ENCODE data around the gene EEF1AKMT1. TPM values are rescaled to one million over a fixed set of nuclear protein-coding genes. Genes with fewer than 3 reads are reported as not detected.

Gene EEF1AKMT1
- total and polyA plus RNA-seq, 5 experiments from 2014 or later = 8.7 to 23.7 (median 15.8) TPM

DNA sequence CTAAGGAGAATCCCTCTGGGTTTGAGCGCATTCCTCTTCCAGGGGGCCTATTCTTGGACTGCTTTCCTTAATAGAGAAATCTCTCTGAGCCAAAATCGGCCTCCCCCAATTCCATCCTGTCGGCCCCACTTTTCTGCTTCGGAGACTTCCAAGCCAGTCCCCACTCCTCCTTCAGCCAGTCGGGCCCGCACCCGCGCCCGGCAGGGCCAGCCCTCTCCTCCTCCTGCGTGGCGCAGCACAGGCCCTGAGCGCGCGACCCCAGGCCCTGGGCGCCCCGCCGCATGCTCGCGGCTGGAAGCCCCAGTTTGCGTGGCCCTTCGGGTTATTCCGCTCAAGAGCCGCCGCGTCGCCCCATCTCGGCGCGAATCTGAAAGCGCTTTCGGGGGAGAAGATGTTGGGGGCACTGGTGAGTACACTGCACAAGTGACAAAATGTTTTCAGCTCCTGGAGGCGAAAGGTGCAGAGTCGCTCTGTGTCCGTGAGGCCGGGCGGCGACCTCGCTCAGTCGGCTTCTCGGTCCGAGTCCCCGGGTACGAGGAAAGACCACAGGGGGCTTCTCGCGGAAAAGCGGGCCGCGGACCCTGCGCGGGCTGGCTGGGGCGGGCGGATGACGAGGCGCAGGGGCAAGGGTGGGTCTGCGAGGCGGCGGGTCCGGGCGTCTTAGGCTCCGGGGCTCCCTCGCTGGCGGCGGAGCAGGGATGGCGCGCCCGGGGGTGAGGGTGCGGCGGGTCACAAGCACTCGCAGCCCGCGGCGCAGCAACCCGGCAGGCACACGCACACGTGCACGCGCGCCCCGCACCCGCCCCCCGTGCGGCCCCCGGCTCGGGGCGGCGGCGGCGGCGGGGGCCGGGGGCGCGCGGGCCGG lies 70.6 kb downstream of the EEF1AKMT1 start, which contains the start of gene IL17D:
Gene IL17D, plus strand, starts transcription at position 785 of the 865 bp plus-strand sequence. CDS start 303 bp downstream, outside the sequence.
- DNase-seq (peak in 9 of 10 donors; percentile 18 to 67 (median 43)), ATAC-seq (peak; percentile 32 to 43)
- Mint-ChIP-seq H3K4me3 (peak within 1 kb of the TSS; percentile 87 to 97 (median 92)), H3K9me3 (no peaks in the 10 kb centered on the region), H3K36me3 (no peaks in the 10 kb centered on the region), H3K4me1 (peaks cover 9 to 17% (median 11%) of the 10 kb centered on the region in 4 donors), H3K27me3 (peaks cover 8 to 22% (median 11%) of the 10 kb centered on the region in 5 donors), H3K27ac (peak within 1 kb of the TSS; percentile 62 to 96 (median 88))
- POLR2A ChIA-PET = interaction anchor here (1.0 to 1.5 kb wide), 3 partner anchors 70 to 227 kb away, joined by 3 to 8 read pairs (median 4); partner anchors contain the start of gene EEF1AKMT1

DNA sequence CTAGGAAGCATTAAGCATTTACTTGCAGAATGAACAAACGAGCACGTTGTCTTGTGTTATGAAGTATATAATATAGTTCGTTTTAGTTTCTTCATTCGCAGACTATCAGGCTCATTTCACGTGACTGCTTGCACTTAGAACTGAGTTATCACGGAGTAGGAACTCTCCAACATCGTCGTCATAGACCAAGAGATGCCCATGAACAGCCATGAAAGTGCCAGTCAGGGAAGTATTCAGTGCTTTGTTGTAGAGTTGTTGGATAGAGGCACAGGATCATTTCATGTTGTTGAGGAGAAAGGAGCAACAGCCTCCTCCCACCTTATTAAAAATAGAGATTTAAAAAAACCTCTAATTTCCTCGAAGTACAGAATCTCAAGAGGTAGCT lies 71.2 kb downstream of the EEF1AKMT1 start:
- POLR2A ChIA-PET = interaction anchor here (1.0 kb wide), 1 partner anchor 226 kb away, joined by 3 read pairs; no protein-coding TSS in a partner anchor
- H3K9me3 Mint-ChIP-seq = no peaks in the 10 kb centered on the region
- H3K27me3 Mint-ChIP-seq = peaks cover 9 to 24% (median 11%) of the 10 kb centered on the region in 5 donors
- ATAC-seq = no peak
- H3K36me3 Mint-ChIP-seq = no peaks in the 10 kb centered on the region
- peaks cover 9 to 17% (median 11%) of the 10 kb centered on the region in 4 donors for H3K4me1 Mint-ChIP-seq
- H3K27ac Mint-ChIP-seq = peak overlapping the region in 7 of 10 donors; percentile 62 to 92 (median 91)
- DNase-seq = peak in 1 of 10 donors; percentile 25
- peak overlapping the region; percentile 87 to 97 (median 92) for H3K4me3 Mint-ChIP-seq

DNA sequence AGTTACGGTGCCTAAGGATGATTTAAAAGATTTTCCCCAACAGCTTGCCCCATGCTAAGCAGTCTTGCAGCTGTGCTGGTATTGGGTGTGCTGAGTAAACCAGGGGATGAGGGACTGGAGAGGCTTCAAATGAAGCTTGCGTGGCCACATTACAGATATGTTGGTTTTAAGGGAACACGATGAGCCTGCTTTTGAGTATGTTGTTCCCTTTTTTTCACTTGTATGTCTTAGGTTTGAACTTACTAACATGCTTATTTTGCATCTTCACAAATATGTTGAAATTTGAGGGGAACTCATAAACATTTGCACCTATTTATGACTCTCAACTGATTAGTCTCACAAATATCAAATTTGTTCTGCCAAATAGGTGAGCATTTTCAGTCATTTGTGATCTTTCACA lies 72.3 kb downstream of the EEF1AKMT1 start:
- H3K9me3 Mint-ChIP-seq = no peaks in the 10 kb centered on the region
- peaks cover 9 to 17% (median 11%) of the 10 kb centered on the region in 4 donors for H3K4me1 Mint-ChIP-seq
- no peak overlapping the region for H3K4me3 Mint-ChIP-seq
- DNase-seq = no peak
- H3K27me3 Mint-ChIP-seq = peaks cover 9 to 25% (median 11%) of the 10 kb centered on the region in 5 donors
- no peak for ATAC-seq
- H3K36me3 Mint-ChIP-seq = no peaks in the 10 kb centered on the region
- H3K27ac Mint-ChIP-seq = peak overlapping the region in 1 of 10 donors; percentile 48
- POLR2A ChIA-PET = interaction anchor here (0.5 kb wide), 2 partner anchors 225 to 353 kb away, joined by 3 to 5 read pairs; no protein-coding TSS in a partner anchor

DNA sequence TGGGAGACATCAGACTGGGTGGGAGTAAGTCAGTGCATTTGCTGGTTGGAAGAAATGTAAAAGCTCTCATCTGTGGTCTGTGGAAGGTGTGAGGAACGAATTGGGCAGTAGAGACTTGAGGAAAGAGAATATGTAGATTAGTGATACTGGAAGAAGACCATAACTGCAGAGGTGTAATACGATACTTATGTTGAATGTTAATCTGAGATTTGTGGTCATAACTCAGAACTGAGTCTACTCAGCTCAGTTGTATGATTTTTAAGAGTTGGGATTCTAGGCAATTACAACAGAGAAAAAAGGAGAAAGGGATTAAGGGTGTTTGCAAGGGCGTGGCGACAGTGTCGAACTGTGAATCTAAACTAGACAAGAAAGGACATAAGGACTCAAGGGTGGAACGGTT lies 73.5 kb downstream of the EEF1AKMT1 start:
- Mint-ChIP-seq H3K27me3 (peaks cover 15 to 30% (median 16%) of the 10 kb centered on the region in 5 donors), H3K4me3 (peak overlapping the region in 3 of 10 donors; percentile 9 to 38 (median 31)), H3K9me3 (no peaks in the 10 kb centered on the region), H3K4me1 (peaks cover 9 to 17% (median 11%) of the 10 kb centered on the region in 4 donors), H3K27ac (no peak overlapping the region), H3K36me3 (no peaks in the 10 kb centered on the region)
- no peak for DNase-seq
- no peak for ATAC-seq
- POLR2A ChIA-PET = no interaction called here

DNA sequence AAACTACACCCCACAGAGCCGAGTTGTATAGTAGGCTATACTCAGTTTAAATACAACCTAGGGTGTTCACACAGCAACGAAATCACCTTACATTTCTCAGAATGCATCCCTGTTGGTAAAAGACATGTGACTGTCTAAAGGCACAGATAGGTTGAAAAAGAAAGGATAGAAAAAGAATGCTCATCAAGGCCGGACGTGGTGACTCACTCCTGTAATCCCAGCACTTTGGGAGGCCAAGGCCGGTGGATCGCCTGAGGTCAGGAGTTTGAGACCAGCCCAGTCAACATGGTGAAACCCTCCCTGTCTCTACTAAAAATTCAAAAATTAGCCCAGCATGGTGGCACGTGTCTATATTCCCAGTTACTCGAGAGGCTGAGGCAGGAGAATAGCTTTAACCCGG lies 74.0 kb downstream of the EEF1AKMT1 start:
- Mint-ChIP-seq H3K4me3 (no peak overlapping the region), H3K9me3 (no peaks in the 10 kb centered on the region), H3K4me1 (peaks cover 9 to 14% (median 9%) of the 10 kb centered on the region in 4 donors), H3K27ac (no peak overlapping the region), H3K27me3 (peaks cover 15 to 30% (median 16%) of the 10 kb centered on the region in 5 donors), H3K36me3 (no peaks in the 10 kb centered on the region)
- DNase-seq = no peak
- ATAC-seq = no peak
- POLR2A ChIA-PET = no interaction called here

DNA sequence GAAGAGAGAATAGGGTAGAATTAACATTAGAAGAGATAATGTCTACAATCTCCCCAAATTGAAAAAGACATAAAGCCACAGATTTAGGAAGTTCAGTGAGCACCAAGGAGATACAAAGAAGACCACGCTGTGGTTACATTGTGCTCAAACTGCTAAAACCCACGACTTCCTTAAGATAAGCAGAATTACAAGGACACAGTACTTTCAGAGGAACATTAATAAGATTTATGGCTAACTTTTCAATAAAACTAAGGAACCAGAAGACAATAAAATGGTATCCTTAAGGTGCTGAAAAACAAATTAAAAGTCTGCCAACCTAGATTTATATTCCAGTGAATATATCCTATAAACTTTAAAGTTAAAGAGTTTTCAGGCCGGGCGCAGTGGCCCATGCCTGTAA lies 77.7 kb downstream of the EEF1AKMT1 start:
- no peak overlapping the region for H3K27ac Mint-ChIP-seq
- DNase-seq = no peak

DNA sequence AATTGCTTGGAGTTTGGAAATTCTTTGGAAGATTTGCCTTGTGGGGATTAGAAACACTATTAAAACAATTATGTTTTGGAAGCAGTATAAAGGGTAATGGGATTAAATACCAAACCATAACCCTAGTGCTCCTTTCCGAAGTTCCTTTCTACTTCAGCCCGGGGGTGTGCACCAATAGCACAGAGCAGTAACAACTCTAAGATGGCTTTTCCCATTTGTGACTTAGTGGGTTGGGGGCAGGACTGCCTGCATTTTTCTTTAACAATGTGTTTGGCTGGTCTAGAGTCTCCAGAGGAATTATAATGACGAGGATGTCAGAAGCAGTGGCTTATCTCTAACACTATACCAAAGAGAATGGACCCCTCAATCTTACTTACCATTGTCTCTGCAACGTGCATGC lies 82.1 kb downstream of the EEF1AKMT1 start:
- Mint-ChIP-seq H3K9me3 (no peaks in the 10 kb centered on the region), H3K4me1 (no peaks in the 10 kb centered on the region), H3K36me3 (peaks cover 0 to 35% (median 28%) of the 10 kb centered on the region in 3 donors), H3K27me3 (peaks cover 4 to 10% (median 5%) of the 10 kb centered on the region in 5 donors), H3K27ac (no peak overlapping the region), H3K4me3 (no peak overlapping the region)
- ATAC-seq (no peak), DNase-seq (no peak)
- POLR2A ChIA-PET = no interaction called here

More for the DNA sequence above, 77.7 kb downstream of the EEF1AKMT1 start:
- H3K4me3 Mint-ChIP-seq = no peak overlapping the region
- no peak for ATAC-seq
- H3K27me3 Mint-ChIP-seq = peaks cover 15 to 27% (median 16%) of the 10 kb centered on the region in 5 donors
- peaks cover 0 to 2% (median under 1%) of the 10 kb centered on the region in 4 donors for H3K4me1 Mint-ChIP-seq
- H3K9me3 Mint-ChIP-seq = no peaks in the 10 kb centered on the region
- POLR2A ChIA-PET = no interaction called here
- no peaks in the 10 kb centered on the region for H3K36me3 Mint-ChIP-seq

DNA sequence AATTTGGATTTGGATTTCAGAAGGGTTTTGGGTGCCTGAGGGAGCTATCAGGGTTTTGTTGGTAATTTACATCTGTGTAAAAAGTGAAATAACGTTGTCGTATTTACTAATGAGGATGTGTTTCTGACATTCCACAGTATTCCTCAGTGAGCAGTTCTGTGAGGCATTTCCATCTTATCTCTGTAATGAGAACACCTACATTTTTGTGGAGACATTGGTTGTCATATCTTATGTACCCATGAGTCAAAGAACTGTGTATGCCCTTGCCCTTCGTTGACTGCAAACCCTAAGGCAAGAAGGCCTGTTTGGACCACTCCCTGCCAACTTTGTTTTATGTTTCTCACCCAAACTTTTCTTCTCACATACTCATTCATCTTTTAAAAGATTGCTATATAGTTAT lies 84.5 kb downstream of the EEF1AKMT1 start:
- Mint-ChIP-seq H3K27me3 (no peaks in the 10 kb centered on the region), H3K9me3 (no peaks in the 10 kb centered on the region), H3K27ac (no peak overlapping the region), H3K36me3 (peaks cover 0 to 46% (median 28%) of the 10 kb centered on the region in 3 donors), H3K4me3 (no peak overlapping the region), H3K4me1 (no peaks in the 10 kb centered on the region)
- POLR2A ChIA-PET = no interaction called here
- ATAC-seq (no peak), DNase-seq (no peak)

DNA sequence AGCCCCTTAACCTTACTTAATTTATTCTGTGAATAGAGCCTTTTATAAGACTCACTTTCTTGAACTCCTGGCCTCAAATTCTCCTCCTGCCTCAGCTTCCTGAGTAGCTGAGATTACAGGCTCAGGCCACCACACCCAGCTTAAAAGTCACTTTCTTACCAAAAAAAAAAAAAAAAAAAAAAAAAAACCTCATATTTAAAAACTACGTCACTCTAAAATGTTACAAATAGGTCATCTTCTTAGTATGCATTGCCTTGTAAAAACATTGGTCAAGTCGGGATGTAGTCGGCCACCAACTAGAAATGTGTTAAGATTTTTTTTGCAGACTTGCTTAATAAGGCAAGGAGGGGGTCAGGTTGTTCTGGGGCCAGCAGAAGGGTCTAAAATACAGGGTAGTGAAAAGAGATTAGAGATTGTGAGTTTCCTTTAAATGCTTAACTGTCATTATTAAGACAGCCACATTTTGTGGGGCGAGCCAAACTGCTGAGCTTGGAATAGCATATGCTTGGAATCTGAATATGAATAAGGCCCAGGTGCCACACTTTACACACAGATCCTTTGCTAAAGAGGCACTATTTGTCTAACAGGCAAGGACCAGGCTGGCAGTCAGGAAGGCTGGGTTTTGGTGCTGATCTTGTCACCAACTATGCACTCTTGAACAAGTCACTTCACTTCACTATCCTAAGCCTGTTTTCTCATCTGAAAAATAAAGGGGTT lies 86.7 kb downstream of the EEF1AKMT1 start:
- H3K36me3 Mint-ChIP-seq = peaks cover 0 to 53% (median 41%) of the 10 kb centered on the region in 3 donors
- H3K4me1 Mint-ChIP-seq = no peaks in the 10 kb centered on the region
- POLR2A ChIA-PET = interaction anchor here (0.6 to 0.7 kb wide), 2 partner anchors 9 to 86 kb away, joined by 3 to 4 read pairs; no protein-coding TSS in a partner anchor
- no peaks in the 10 kb centered on the region for H3K27me3 Mint-ChIP-seq
- DNase-seq = no peak
- ATAC-seq = no peak
- H3K27ac Mint-ChIP-seq = peak overlapping the region in 1 of 10 donors; percentile 29
- H3K4me3 Mint-ChIP-seq = no peak overlapping the region
- H3K9me3 Mint-ChIP-seq = no peaks in the 10 kb centered on the region

DNA sequence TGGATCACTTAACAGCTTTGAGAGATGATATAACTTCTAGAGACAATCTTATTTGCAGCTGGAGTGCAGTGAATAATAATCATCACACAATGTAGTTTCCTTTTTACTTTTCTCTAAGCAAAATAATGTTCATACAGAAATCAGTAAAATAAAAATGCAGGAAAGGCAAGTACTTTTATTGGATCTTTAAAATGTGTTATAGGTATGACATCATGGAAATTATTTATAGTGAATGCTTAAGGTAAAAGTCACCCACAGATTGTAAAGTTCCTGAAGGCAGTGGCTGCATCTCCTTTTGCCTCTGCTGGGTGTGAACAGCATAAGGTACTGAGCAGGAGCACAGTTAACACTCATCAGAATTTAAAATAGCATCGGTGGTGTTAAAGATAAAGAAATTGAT lies 87.6 kb downstream of the EEF1AKMT1 start:
- ATAC-seq = no peak
- H3K27ac Mint-ChIP-seq = no peak overlapping the region
- no peaks in the 10 kb centered on the region for H3K4me1 Mint-ChIP-seq
- H3K36me3 Mint-ChIP-seq = peaks cover 0 to 57% (median 41%) of the 10 kb centered on the region in 3 donors
- no peak for DNase-seq
- POLR2A ChIA-PET = interaction anchor here (0.6 to 0.7 kb wide), 2 partner anchors 8 to 87 kb away, joined by 3 to 4 read pairs; no protein-coding TSS in a partner anchor
- no peaks in the 10 kb centered on the region for H3K9me3 Mint-ChIP-seq
- H3K27me3 Mint-ChIP-seq = no peaks in the 10 kb centered on the region
- H3K4me3 Mint-ChIP-seq = no peak overlapping the region

DNA sequence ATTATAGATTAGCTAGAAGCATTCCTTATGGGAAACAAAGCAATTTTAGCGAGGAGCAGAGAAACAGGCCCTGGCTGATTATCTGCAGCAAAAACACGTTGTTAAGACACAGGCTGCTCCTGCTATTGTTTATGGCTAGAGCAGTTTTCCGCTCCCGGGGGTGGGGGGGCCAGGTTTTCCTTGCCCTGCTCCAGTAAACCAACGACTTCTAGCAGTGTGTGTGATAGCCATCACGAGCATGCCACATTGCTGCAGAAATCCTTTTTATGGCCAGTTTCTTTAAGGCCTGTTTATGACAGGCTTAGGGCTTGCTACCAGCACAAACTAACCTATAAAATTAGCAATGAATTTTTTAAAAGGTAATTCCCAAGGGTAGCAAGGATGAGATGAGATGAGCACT lies 88.7 kb downstream of the EEF1AKMT1 start:
- no peak overlapping the region for H3K4me3 Mint-ChIP-seq
- ATAC-seq (no peak), DNase-seq (no peak)
- H3K27me3 Mint-ChIP-seq = no peaks in the 10 kb centered on the region
- POLR2A ChIA-PET = no interaction called here
- no peaks in the 10 kb centered on the region for H3K9me3 Mint-ChIP-seq
- no peaks in the 10 kb centered on the region for H3K4me1 Mint-ChIP-seq
- H3K36me3 Mint-ChIP-seq = peaks cover 0 to 60% (median 39%) of the 10 kb centered on the region in 3 donors
- H3K27ac Mint-ChIP-seq = no peak overlapping the region

DNA sequence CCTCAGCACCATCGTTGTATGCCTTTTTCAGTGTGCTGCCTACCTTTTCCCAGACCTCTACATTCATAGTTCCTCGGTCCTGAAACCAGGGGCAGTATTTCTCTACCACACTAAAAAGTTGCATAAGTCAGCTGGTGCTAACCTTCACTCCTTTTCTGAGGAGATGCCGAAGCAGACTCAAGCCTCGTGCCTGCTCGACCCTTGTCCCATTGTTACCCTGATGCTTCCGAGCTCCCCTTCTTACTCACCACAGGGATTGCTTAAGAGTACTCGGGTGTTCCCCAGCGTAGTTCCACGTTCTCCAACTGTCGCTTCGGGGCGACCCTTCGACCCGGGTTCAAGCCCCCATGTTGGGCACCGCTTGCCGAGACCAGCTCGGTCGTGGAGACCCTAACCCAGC lies 89.2 kb downstream of the EEF1AKMT1 start:
- Mint-ChIP-seq H3K4me3 (no peak overlapping the region), H3K36me3 (peaks cover 0 to 57% (median 35%) of the 10 kb centered on the region in 3 donors), H3K27ac (no peak overlapping the region), H3K4me1 (no peaks in the 10 kb centered on the region), H3K9me3 (no peaks in the 10 kb centered on the region), H3K27me3 (no peaks in the 10 kb centered on the region)
- no peak for ATAC-seq
- POLR2A ChIA-PET = no interaction called here
- no peak for DNase-seq
